GM18870 (cell line): ENCODE measurements around the gene UNC119.

Experiments used
- ATAC-seq: cut with Tn5 transposase; IDR thresholded peaks from one replicate; pipeline ENCODE4 v1.9.1; 2021; ENCODE audit warnings: moderate library complexity; ENCODE audit not compliant: unreplicated experiment

The UNC119 gene

DNA sequence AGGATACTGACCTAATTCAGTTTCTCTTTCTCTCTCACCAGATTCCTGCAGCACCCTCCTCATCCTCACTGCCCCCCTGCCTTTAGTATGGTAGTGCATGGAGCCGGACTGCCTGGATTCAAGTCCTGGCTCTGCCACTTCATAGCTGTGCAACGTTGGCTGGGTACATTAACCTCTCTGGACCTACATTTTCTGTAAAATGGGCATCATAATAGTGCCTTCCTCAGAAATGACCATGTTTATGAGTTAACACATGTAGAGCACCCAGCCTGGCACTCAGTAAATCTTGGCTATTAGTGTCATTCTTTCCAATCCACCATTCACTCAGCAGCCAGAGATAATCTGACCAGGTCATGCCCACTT, 7.3 kb downstream of the UNC119 start:
- no peak for ATAC-seq

DNA sequence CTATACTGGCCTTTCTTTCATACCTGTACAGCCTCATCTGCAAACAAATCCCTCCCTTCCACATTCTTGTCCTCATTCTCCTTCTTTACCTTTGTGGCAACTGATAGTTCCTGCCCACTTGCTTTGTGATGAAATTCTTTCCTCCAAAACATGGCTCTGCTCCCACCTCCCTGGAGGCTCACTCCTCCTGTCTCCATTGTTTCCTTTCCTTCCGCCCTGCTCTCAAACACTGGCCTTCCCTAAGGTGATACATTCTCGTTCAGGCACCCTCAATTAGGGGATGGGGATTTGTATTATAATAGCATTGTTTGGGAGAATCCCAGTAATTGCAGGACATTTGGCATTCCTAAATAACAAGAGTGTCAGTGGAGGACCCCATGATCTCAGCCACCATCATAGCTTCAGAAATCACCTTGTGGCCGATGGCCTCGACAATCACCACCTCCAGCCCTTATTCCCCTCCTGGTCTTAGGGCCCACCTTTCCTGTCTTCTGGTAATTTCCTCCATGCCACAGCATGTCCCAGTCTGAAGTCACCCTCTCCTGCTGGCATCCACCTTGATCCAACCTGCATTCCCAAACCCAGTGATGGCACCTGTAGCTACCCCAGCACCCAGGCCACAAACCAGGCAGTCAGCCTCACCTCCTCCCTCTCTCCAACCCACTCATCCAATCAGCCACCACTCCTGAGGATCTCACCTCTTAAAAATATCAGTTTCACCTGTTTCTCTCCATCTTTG, 7.9 kb downstream of the UNC119 start:
- no peak for ATAC-seq

DNA sequence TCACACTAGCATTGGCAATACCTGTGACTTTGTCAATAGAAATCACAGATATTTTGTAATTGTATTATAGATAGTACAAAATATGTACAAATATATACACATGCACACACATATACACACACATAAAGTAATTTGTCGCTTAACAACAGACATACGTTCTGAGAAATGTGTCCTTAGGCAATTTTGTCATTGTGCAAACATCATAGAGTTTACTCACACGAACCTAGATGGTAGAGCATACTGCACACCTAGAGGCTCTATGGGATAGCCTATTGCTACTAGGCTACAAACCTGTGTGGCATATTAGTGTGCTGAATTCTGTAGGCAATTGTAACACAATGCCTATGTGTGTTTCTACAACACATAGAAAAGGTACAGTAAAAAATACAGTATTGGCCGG, 11.0 kb downstream of the UNC119 start:
- ATAC-seq: no peak

DNA sequence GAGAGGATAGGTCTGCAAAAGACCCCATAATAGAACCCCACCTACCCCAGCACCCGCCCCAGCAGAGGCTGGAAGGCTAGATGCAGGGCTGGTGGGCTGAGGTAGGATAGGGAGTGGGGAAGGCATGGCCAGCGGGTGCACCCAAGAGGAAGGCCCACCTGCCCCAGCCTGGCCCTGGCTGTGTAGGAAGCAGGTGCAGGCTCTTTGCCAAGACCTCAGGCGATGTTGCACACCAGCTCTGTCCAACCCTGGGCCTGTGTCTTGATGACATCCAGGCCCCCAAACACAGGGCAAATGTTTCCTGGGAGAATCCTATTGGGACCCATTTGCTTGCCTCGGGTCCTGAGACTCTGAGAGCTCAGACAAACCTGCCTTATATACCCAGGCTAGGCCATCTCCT, 12.2 kb downstream of the UNC119 start:
- ATAC-seq: no peak

DNA sequence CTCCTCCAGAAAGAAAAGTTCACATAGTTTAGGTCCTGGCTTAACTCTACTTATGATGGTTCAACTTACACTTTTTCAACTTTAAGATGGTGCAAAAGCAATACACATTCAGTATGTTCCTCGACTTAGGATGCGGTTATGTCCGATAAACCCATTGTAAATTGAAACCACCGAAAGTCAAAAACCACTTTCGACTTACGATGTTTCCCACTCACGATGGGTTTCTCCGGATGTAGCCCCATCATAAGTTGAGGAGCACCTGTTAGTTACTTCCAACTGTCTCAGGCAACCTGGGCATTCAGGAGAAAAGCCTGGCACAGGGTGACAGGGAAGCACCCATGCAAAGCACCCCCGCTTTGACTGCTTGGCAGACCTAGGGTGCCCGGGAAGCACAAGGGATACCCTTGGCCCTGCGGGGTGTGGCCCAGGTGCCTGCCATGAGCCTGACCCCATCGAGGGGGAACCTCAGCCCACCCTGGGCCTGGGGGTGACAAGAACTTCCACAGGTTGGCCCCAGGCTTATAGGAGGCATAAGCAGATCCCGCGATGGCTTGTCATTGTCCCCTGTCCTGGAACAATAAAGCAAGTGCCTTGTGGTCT, 14.0 kb downstream of the UNC119 start:
- no peak for ATAC-seq

DNA sequence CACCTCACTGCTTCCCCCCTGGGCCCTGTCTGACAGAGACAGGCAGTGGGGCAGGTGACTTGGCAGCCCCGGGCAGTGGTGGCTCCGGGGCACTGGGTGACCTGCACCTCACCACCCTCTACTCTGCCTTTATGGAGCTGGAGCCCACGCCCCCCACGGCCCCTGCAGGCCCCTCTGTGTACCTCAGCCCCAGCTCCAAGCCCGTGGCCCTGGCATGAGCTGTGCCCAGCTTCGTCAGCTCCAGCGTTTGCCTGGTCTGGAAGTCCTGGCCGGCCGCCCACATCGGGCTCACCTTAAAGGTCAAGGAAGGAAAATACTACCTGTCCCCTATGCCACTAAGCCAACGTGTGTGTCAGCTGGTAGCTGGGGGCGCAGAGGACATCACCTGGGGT, 15.2 kb downstream of the UNC119 start:
- no peak for ATAC-seq

DNA sequence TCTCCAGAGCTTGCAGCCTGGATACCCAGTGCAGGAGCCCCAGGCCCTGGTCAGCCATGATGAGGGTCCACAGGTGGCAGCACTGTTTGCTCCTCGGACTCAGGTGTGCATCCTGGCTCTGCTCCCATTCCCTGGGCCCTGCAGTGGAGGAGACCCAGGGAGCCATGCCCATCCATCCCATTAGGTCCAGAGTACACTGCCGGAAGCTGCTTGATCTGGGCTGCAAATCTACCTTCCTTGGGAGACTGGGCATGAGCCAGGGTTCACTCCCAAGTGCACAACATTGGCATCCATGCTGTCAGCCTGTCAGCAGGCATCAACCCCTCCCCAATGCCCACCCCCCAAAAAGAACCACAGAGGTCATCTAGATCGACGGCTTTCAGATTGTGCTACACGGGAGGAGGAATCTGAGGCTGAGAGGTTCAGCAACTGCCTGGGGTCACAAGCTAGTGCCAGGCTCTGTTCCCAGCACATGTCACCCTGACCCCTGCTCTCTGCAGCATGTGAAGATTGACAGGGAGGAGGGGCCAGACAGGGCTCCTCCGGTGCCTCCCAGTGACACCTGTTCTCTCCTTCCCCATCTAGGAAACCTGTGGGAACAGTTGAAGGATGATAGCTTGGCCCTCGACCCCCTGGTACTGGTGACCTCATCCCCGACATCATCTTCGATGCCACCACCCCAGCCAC, 15.7 kb downstream of the UNC119 start:
- no peak for ATAC-seq

DNA sequence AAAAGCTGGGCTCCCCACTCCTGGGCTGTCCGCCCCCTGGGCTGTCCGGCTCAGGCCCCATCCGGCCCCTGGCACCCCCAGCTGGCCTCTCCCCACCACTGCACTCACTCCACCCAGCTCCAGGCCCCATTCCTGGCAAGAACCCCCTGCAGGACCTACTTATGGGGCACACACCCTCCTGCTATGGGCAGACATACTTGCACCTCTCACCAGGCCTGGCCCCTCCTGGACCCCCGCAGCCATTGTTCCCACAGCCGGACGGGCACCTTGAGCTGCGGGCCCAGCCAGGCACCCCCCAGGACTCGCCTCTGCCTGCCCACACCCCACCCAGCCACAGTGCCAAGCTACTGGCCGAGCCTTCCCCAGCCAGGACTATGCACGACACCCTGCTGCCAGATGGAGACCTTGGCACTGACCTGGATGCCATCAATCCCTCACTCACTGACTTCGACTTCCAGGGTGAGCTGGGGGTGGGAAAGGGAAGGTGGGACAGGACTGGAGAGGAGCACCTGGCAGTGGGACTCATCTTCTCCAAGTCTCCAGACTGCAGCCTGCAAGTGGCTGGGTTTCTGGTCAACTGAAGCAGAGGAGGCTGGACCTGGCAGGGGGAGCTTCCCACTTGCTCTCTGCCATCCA, 17.6 kb downstream of the UNC119 start:
- no peak for ATAC-seq

DNA sequence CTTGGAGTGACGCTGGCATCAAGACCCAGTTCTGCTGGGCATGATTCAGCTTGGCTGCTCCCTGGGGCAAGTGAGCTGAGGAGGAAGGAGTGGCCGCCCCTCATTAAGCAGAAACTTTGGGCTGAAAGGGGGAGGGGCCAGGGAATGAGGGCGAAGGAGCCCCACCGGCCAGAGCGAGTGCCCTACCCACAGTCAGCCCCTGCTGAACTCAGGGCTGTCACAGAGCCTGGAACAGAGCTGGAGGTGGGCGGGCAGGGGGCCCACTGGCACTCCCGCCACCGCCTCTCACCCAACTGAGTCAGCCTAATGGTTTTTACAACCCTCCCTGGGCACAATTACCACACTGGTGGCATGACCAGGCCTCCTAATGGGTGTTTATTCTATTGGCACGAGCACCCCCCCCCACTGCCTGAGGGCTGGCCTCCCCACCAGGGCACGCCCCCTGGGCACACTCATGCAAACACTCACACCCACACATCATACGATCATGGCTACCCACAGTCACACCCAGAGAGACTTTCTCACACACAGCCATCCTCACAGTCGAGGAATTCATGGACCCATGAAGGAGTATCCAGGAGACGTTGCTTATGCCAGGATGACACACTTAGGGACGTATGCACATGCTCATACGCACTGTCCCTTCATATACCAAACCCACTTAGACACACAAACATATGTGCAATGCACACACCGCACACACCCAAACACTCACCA, 19.2 kb downstream of the UNC119 start:
- no peak for ATAC-seq

DNA sequence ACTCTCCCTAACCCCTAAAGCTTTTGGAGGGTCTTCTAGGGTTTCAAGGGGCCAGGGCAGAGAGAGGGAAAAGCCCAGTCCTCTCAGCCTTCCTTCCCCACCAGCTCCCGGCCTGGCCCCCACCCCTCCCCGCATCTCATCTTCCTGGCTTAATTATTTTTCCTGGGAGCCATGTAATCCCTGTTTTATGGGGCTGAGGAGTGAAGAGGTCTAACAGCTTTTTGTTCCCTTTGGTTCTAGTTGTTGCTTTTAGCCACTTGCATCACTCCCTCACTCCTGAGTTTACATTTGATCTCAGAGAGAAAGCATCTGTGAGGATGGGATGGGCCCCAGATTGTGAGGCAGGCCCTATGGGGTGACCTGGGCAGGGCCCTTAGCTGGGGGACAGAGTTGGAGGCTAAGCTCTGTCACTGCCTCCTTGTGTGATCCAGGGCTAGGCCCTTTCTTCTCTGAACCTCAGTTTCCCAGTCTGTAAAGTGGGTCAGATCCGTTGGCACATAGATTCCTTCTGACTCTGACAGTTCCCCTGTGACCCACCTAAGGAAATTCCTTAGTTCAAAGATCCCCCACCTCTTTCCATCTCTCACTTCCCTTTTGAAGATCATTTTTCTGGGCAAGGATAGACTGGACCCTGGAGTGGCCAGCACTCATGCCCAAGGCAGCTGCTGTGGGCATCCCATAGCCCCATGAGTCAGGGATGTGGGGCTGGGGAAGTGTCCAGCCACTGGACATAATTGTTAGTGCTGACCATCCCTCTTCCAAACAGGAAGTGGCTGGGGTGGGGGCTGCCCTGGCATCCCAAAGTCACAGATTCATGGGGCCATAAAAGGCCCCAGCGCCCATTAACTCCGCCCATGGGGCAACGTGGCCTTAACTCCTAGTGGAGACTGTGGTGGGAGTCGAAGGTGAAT, 20.1 kb downstream of the UNC119 start:
- ATAC-seq: no peak

DNA sequence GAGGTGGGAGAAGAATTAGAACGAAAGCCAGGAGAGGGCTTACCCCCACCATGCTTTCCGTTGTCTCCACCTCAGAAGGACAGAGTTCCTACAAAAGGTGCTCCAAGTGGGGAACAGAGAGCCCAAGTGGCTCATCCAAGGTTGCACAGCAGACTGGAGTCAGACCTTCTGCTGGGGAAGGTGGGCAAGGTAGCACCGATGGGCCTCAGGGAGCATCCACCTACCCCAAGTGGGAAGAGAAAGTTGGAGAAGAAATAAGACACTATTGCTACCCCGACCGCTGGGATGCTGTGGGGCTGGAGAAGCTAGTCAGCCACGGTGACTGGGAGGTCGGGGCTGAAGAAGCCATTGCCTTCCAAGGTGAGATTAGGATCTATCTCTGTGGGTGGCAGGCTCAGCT, 21.5 kb downstream of the UNC119 start:
- ATAC-seq: no peak

DNA sequence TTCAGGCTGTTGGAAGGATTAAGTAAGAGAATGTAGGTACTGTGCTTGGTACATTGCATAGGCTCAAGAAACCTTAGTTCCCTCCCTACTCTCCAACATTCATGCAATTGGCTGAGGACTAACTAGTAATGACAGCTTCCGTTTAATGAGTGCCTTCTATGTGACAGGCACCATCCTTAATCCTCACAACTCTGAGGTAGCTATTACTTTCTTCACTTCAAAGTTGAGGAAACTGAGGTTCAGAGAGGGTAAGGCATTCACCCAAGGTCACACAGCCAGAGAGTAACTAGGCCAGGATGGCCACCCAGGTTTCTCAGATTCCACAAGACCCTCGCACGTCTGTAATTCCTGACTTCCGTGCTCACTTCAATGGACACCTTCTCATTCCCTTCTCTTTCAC, 22.2 kb downstream of the UNC119 start:
- no peak for ATAC-seq

DNA sequence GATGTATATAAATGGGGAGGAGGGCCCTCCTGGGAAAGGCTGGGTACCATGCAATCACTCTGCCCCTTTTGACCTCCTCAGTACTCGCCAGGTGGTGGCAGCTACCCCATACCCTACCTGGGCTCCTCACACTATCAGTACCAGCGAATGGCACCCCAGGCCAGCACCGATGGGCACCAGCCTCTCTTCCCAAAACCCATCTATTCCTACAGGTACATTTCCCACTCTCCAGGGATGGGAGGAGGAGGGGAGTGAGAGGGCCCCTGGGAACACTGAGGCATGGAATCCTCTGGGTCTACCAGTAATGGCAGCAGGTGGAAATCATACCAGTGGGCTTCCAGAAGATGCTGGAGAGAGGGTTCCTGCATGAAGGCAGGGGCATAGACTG, 23.4 kb downstream of the UNC119 start:
- ATAC-seq: no peak

DNA sequence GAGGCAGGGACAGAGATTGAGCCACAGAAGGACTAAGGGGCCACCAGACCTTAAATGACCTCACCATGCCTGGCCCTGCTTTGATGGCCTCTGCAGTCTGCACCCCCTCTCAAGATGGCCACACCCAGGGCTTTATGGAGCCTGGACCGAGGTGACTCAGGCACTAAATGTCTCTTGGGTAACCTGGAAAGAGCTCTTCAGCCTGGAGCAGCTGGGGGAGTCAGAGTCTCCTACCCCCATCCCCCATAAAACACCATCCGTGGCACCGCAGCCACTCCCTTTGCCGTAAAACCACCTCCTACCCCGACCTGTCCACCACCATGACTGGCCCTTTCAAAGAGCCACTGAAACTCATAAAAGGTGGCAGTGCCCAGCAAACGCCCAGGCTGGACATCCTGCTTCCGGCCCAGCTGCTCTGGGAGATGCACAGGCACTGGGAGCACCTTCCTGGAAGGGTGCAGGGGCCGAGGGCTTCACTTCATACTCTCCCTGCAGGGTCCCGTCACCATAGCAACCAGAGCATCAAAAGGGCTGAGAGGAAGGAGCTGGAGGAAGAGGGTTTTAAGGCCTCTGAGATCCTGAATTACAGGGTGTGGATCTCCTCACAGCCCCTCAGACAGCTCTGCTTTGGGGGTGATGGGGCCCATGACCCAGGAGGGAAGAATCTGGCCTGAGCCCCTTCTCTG, 24.0 kb downstream of the UNC119 start:
- no peak for ATAC-seq

DNA sequence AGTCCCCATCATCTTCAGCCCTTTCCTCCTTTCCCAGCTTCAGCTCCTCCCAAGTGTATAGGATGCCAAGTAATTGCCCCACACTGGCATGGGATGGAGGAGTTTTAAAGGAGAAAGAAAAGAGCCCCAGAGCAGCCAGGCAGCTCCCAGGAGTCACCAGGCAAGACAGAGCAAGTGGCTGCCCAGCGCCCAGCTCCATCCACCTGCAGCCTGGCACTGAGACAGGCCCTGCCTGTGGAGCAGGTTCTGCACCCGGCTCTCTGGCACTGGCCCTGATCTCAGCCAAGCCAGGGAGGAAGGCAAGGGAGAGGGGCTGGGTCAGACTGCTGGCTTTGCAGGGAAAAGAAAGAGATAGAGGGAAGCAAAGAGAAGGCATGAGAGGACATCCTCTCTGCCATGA, 24.6 kb downstream of the UNC119 start:
- no peak for ATAC-seq

DNA sequence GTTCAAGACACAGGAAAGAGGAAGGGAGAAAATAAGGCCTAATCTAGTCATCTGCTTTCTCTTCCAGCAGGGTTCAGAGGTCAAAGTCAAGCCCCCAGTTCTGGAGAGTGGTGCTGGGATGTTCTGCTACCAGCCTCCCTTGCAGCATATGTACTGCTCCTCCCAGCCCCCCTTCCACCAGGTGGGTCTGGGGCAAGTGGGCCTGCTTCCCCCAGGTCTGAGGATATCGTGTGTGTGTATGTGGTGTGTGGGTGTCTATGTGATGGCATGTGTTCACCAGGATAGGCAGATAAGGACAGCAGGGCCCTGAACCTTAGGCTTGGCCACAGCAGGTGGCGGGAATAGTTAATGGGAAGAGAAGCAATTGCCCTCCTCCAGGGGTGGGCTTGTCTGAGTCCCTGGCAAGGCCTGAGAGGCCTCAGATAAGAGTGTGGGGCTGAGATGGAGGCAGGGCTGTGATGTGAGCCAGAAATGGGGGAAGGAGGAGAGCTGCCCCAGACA, 25.2 kb downstream of the UNC119 start:
- no peak for ATAC-seq

DNA sequence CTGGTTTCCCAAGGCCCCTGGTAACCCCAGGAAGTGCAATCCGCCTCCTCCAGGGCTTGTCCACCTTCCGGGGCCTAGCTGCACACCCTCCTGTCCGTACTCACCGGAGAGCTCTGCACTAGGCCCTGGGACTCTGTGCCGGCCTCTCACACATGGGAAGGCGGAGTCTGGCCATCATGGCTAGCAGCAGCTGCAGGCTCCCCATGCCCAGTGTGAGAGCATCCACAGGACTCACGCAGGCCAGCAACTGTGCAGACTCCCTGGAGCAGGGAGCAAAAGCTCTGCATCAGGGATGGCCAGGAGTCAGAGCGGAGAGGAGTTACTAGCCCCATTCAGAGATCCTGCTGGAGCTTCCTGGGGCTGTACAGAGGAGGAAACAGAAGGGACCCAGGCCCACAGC, 26.0 kb downstream of the UNC119 start:
- no peak for ATAC-seq

DNA sequence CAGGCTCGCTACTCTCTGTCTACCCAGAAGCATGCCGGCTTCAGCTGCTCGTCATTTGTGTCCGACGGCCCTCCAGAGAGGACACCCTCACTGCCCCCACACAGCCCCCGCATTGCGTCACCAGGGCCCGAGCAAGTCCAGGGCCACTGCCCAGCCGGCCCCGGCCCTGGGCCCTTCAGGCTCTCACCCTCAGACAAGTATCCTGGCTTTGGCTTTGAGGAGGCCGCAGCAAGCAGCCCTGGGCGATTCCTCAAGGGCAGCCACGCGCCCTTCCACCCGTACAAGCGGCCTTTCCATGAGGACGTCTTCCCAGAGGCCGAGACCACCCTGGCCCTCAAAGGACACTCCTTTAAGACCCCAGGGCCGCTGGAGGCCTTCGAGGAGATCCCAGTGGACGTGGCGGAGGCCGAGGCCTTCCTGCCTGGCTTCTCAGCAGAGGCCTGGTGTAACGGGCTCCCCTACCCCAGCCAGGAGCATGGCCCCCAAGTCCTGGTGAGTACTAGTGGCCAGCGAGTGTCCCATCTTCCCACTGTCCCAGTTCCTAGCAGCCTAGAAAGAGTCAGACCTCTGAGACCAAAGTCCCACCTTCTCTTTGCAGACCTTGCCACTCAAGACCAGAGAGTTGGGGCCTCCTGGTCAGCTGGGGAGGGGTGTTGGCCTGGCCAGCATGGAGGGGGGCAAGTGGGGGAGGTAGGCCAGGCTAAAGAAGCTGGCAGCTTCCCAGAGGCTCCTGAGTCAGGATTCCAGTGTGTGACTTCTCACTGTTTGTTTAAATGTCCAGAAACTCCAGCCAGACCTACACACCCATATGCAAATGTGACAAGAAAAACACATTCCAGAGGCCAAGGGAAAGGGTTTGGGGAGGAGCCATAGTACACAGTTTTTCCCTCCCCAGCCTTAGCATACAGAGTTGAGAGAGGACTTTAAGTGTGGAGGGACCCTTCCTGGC, 27.7 kb downstream of the UNC119 start:
- no peak for ATAC-seq
